GM12891 (cell line): Measurements from ENCODE around the gene EYA2.

Experiments used
- DNase-seq: peaks from one replicate; pipeline ENCODE4 v3.0.0; 2011; ENCODE audit warnings: low spot score; ENCODE audit not compliant: insufficient read length
- FAIRE-seq: peaks from 2 replicates; lab custom pipeline; 2011; peaks lifted over from hg19 to GRCh38; lab: Jason Lieb, UNC
- PAX5 ChIP-seq: IDR thresholded peaks from 2 replicates; pipeline ENCODE4 v1.6.1; 2011; ENCODE audit warnings: low read length, moderate library complexity, mild to moderate bottlenecking; ENCODE audit not compliant: insufficient read depth, severe bottlenecking
- POLR2A ChIP-seq: IDR thresholded peaks from 2 replicates; pipeline ENCODE4 v1.6.1; 2011; ENCODE audit warnings: low read depth, low read length, control low read depth
- POLR2AphosphoS5 ChIP-seq: IDR thresholded peaks from 2 replicates; pipeline ENCODE4 v1.6.1; 2011; ENCODE audit warnings: low read depth, low read length, control low read depth
- POU2F2 ChIP-seq: IDR thresholded peaks from 2 replicates; pipeline ENCODE4 v1.6.1; 2011; ENCODE audit warnings: low read depth, mild to moderate bottlenecking, control low read depth, low read length, moderate library complexity
- SPI1 ChIP-seq: IDR thresholded peaks from 2 replicates; pipeline ENCODE4 v1.6.1; 2011; ENCODE audit warnings: low read depth, low read length, control low read depth
- TAF1 ChIP-seq: IDR thresholded peaks from 2 replicates; pipeline ENCODE4 v1.6.1; 2011; ENCODE audit warnings: low read depth, low read length, control low read depth

The EYA2 gene

DNA sequence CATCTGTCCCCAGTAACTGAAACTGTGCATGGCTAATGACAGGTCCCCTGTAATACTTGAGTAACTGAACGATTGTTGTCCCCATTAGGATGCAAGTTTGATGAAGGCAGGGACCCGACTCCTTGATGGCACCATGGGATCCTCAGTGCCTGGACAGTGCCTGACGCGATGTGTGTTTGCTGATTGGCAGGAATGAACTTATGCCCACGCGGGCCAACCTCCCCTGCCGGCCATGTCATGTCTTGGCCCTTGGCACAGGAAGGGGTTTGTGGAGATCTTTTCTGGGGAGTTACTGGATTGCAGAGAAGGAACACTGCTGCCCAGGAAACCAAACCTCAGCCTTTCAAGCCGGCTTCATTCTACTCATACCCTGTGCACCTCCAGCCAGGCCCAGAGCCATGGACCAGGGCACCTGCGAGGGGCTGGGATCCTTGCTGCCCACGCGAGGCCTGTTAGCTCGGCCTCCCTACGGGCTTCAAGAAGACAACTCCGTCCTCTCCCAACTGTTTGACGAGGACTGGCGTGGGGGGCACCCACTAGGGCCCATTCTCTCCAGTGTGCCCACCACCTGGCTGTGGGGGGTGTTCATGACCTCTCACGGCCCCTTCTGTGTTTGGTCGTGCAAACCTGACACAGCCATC lies 314.0 kb downstream of the EYA2 start:
- FAIRE-seq (no peak), DNase-seq (no peak)
- TF ChIP-seq TAF1: no peak
- no peak for TF ChIP-seq POU2F2
- peak; percentile 26; the same call in 1 of the 2 replicates for TF ChIP-seq POLR2AphosphoS5
- no peak for TF ChIP-seq PAX5
- TF ChIP-seq SPI1: no peak
- TF ChIP-seq POLR2A: no peak

DNA sequence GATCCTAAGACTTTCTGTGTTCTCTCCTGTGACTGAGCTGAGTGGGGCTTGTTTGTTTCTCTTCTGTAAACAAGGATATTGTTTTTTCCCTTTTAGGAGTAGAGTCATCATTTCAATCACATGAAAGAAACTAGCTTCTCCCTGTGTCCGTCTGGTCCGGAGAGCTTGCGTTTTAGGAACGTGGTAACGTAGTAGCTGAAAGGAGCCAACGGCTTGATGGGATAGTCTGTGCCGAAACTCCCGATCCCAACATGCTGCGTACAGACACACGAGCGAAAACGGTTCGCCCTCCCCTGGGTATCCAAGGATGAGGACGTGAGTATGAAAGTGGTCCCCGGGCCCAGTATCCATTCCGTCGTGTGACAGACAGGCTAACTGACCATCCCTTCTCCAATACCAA lies 315.3 kb downstream of the EYA2 start:
- no peak for DNase-seq
- TF ChIP-seq TAF1: no peak
- TF ChIP-seq POU2F2: no peak
- no peak for TF ChIP-seq POLR2A
- TF ChIP-seq PAX5: no peak
- no peak for TF ChIP-seq SPI1
- no peak for TF ChIP-seq POLR2AphosphoS5
- FAIRE-seq: no peak

DNA sequence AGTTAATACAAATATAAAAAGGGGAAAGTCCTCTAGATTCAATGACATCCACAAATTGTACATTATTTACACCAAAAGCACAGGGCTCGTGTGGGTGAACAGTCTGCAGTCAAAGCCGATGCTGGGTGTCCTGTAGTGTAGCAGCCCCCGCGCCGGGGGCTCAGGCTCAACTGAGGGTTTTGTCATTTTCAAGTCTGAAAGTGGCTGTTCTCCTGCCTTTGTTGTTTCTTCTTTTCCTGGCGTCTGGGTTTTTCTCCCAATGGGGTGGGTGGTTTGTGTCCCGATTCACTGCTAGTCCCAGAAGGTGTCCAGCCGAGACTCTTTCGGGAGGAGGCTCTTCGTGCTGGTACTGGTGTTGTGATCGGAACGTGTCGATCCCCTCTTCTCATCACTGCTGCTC lies 315.8 kb downstream of the EYA2 start:
- no peak for DNase-seq
- no peak for TF ChIP-seq PAX5
- no peak for TF ChIP-seq TAF1
- no peak for TF ChIP-seq SPI1
- no peak for TF ChIP-seq POLR2AphosphoS5
- no peak for TF ChIP-seq POLR2A
- no peak for TF ChIP-seq POU2F2
- no peak for FAIRE-seq

DNA sequence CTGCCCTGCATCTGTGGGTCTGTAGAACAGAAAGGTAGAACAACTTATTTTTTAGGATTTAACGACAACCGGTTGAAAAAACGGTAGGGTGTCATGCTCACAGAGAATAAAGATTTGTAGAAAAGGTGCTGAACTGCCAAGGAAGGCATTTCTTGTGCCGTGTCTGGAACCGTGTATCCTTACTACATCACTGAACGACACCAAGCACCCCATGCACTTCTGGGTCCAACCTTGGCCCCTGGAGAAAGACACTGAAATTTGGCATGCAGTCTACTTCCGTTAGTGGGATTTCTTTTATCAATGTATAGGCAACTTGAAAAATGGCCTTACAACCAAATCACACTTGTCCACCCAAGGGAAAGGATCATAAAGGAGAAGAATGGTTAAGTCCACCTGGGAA lies 316.4 kb downstream of the EYA2 start:
- FAIRE-seq (no peak), DNase-seq (no peak)
- TF ChIP-seq POLR2A: no peak
- TF ChIP-seq SPI1: no peak

DNA sequence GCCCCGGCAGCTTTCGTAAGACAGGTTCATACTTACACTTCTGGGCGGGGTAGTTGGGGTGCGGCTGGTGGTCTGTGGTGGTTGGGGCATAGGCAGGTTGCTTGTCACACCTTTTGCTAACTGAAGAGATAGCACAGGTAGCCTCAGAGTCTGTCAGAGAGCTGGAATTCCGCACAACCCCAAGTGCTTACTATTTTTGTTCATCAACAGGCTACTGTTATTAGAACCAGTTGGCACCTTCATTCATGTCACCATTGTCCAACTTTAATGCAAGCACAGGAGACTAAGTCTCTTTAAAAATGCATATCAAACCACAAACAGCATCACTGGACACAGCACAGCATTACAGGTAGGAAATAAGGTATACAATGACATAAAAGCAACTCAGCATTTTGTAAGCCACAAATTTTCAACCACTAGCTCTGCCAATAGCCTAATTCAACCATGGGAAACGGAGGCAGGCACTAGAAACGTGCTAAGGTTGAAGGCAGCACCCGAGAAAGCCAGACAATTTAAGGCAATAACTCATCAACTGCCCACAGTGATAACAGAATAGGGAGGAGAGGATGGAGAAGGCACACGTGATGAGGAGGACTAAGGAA lies 318.1 kb downstream of the EYA2 start:
- DNase-seq: no peak
- no peak for FAIRE-seq
- TF ChIP-seq POLR2A: no peak
- TF ChIP-seq POLR2AphosphoS5: no peak
- no peak for TF ChIP-seq PAX5
- no peak for TF ChIP-seq SPI1
- no peak for TF ChIP-seq POU2F2
- no peak for TF ChIP-seq TAF1

DNA sequence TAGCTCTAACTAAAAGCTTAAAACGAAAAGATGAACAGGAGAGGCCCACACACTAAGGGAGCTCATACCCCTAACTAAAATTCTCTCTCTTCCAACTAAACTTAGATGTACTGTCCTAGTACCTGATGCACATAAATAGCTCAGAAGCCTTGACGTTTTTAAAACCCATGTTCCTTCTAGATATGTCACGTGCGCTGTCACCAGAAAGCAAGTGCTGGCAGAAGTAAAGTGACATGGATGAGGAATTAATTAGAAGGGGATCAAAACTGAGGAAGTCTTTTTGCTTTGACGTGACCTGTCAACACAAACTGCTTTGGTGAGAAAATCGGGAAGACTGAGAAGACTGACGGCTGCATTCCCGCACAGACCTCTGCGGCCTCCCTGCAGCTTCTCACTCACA lies 319.3 kb downstream of the EYA2 start:
- TF ChIP-seq SPI1 (no peak), PAX5 (no peak), POLR2A (no peak)
- FAIRE-seq: no peak
- DNase-seq: no peak

DNA sequence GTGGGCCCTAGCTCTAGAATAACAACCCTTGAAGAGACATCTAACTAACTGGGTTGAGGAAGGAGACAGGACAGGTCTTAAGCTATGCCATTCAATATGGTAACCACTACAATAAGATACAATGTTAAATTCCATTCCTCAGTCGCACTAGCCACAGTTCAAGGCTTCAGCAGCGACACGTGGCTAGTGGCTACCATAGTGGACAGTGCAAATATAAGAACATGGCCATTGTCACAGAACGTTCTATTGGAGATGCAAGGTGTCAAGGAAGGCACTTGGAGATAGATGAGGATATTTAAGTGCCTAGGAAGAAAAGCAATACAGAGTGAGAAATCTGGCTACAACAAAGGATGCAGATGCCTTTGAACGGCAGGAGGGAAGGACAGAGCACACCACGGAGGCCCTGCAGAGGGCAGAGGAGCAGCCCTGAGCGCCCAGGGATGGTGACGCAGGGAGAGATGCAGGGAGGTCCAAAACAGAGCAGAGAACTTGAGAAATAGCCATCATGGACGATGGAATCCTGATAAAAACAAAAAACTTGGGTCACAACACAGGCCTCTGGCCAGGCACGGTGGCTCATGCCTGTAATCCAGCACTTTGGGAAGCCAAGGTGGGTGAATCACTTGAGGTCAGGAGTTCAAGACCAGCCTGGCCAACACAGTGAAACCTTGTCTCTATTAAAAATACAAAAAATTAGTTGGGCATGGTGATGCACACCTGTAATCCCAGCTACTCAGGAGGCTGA lies 321.2 kb downstream of the EYA2 start:
- FAIRE-seq (no peak), DNase-seq (no peak)
- TF ChIP-seq POLR2AphosphoS5 (no peak), SPI1 (no peak), TAF1 (no peak), POLR2A (no peak), POU2F2 (no peak), PAX5 (no peak)

DNA sequence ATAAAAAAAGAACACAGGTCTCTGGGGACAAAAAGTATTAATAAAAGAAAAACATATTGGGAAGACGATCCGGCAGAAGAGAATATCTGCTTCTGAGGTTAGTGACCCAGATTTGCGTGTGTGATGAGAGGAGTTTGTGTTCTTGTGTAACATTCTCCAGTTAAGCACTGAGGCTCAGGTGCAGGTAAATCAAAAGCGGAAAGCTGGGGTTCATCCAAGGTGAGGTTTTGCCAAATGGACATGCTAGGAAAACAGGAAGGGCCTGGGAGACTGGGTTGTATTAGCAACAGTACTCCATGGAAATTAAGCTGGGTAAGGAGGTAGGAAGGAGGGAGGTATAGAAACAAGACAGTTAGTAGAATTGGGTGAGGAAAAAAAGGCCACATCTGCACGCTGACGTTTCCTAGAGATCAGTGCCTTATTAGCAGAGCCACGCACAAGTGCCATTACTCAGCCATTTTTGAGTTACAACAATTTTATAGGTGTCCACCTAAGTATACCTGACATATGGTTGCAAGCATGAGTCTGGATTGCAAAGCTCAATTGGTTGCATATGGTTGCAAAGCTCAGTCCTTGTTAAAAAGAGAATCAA lies 322.3 kb downstream of the EYA2 start:
- FAIRE-seq (no peak), DNase-seq (no peak)
- no peak for TF ChIP-seq POLR2A
- no peak for TF ChIP-seq POLR2AphosphoS5
- no peak for TF ChIP-seq SPI1
- TF ChIP-seq PAX5: no peak
- no peak for TF ChIP-seq POU2F2
- no peak for TF ChIP-seq TAF1

DNA sequence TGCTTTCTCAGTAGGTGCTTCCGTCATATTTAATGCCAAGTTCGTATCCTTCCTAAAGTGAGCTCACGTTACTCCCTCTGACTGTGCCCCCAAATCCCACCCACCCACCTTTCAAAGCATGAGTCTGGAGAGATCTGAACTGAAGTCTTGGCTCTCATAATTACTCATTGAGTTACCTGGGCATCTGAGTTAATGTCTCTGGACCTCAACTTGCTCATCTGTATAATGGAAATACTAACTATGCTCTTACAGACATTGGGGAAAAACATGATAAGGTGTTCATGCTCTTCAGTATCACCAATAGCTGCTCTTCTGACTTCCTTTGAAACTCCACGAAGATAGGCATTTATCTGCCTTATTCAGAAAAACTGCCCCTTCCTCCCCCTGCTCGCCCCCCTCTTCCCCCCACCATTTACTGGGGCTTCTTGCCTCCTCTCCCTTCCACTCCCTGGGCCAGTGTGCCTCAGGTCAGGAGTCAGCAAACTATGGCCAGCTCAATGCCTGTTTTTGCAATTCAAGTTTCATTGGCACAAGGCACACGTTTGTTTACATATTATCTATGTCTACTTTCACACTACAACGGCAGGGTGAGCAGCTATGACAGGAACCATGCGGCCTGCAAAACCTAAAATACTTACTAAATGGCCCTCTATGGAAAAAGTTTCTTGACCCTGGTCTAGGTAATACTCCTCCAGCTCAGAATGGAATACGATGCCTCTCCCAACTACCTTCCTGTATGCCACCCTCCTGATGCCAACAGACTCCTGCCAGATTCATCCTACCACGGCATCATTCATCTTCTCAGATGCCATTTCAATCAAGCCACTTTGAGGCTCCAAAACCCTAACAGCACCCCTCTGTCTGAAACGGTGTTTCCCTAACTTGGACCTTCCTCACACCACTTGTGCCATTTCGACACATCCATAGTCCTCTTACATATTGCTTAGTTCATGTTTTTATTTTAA lies 323.1 kb downstream of the EYA2 start:
- no peak for DNase-seq
- FAIRE-seq: no peak
- TF ChIP-seq POU2F2 (no peak), TAF1 (no peak), POLR2A (no peak), POLR2AphosphoS5 (no peak), SPI1 (no peak), PAX5 (no peak)
